ENCODE data around the gene TRIM24. TPM values are rescaled to one million over a fixed set of nuclear protein-coding genes. Genes with fewer than 3 reads are reported as not detected.

The TRIM24 gene
- total and polyA plus RNA-seq, 2 of the 13 experiments (the other 11 are each of a cell fraction or from before 2014, with no cell fraction given) = 100 to 106 TPM

- peak; percentile 76; the same call in 1 of the 2 replicates for TF ChIP-seq IRX3 (CRISPR knock-in tag; IDR thresholded peaks at IDR 0.05; ENCODE audit: borderline replicate concordance, low read depth)
- no peak for TF ChIP-seq SMARCC2 (IDR thresholded peaks at IDR 0.05)
- no peak for TF ChIP-seq MLXIP (CRISPR knock-in tag; IDR thresholded peaks at IDR 0.05; ENCODE audit: borderline replicate concordance)
- TF ChIP-seq PATZ1 (CRISPR knock-in tag; IDR thresholded peaks at IDR 0.05) = peak; percentile 76
- TF ChIP-seq TGIF2 (CRISPR knock-in tag; IDR thresholded peaks at IDR 0.05) = peak; percentile 87; the same call in 1 of the 2 replicates
- no peak for TF ChIP-seq ERF (CRISPR knock-in tag; IDR thresholded peaks at IDR 0.05)
- peak; percentile 76 for TF ChIP-seq ZFX (CRISPR knock-in tag; IDR thresholded peaks at IDR 0.05; ENCODE audit: low read depth)
- no peak for TF ChIP-seq SKIL (CRISPR knock-in tag; IDR thresholded peaks at IDR 0.05; ENCODE audit: borderline replicate concordance)
- TF ChIP-seq ZNF660 (CRISPR knock-in tag; IDR thresholded peaks at IDR 0.05; ENCODE audit: borderline replicate concordance, low read depth) = no peak
- TF ChIP-seq THAP9 (CRISPR knock-in tag; IDR thresholded peaks at IDR 0.05; ENCODE audit: borderline replicate concordance) = no peak
- TF ChIP-seq ZFP82 (CRISPR knock-in tag; IDR thresholded peaks at IDR 0.05; ENCODE audit: borderline replicate concordance) = no peak
- no peak for TF ChIP-seq DDIT3 (CRISPR knock-in tag; IDR thresholded peaks at IDR 0.05)
- 0 out of 2 replicates have a peak, but pooled peaks have one; percentile 64 for TF ChIP-seq DNMT3B (CRISPR knock-in tag; conservative IDR thresholded peaks at IDR 0.05)
- no peak for TF ChIP-seq CC2D1A (CRISPR knock-in tag; IDR thresholded peaks at IDR 0.05)
- TF ChIP-seq ARNT2 (CRISPR knock-in tag; IDR thresholded peaks at IDR 0.05; ENCODE audit: low read depth) = peak; percentile 93
- no peak for TF ChIP-seq CERS6 (CRISPR knock-in tag; IDR thresholded peaks at IDR 0.05)
- no peak for TF ChIP-seq TSC22D2 (CRISPR knock-in tag; IDR thresholded peaks at IDR 0.05; ENCODE audit: borderline replicate concordance)
- no peak for TF ChIP-seq HCFC1 (IDR thresholded peaks at IDR 0.05; ENCODE audit: low read depth, low read length)
Measured at GRCh38 chr7:138460176-138460648, at the start of gene TRIM24 (continued).
